ENCODE measurements around the gene USHBP1. TPM values are rescaled to one million over a fixed set of nuclear protein-coding genes. Genes with fewer than 3 reads are reported as not detected.

The USHBP1 gene
- total and polyA plus RNA-seq, 2 of the 13 experiments (the other 11 are each of a cell fraction or from before 2014, with no cell fraction given) = 0.15 to 1.5 TPM

GRCh38 chr19:17243830-17244617 lies 20.5 kb downstream of the USHBP1 start (continued):
- no peak for TF ChIP-seq ZNF704 (CRISPR knock-in tag; IDR thresholded peaks at IDR 0.05; ENCODE audit: borderline replicate concordance)
- TF ChIP-seq SSRP1 (CRISPR knock-in tag; IDR thresholded peaks at IDR 0.05) = no peak
- TF ChIP-seq SMYD3 (CRISPR knock-in tag; IDR thresholded peaks at IDR 0.05) = no peak
- TF ChIP-seq ZNF891 (CRISPR knock-in tag; IDR thresholded peaks at IDR 0.05) = no peak
- no peak for TF ChIP-seq ZNF615 (CRISPR knock-in tag; IDR thresholded peaks at IDR 0.05; ENCODE audit: borderline replicate concordance)
- TF ChIP-seq HDAC1 (CRISPR knock-in tag; IDR thresholded peaks at IDR 0.05) = peak; percentile 92
- TF ChIP-seq ZNF343 (CRISPR knock-in tag; IDR thresholded peaks at IDR 0.05) = no peak; the same call in 1 of the 2 replicates
- TF ChIP-seq TFAP4 (IDR thresholded peaks at IDR 0.05; ENCODE audit: borderline replicate concordance, low read depth) = 0 out of 2 replicates have a peak, but pooled peaks have one; percentile 27
- peak; percentile 76 for TF ChIP-seq MED1 (CRISPR knock-in tag; IDR thresholded peaks at IDR 0.05)
- no peak for TF ChIP-seq MNT (IDR thresholded peaks at IDR 0.05)
- TF ChIP-seq ZSCAN9 (CRISPR knock-in tag; IDR thresholded peaks at IDR 0.05; ENCODE audit: borderline replicate concordance) = no peak
- TF ChIP-seq TARDBP (CRISPR knock-in tag; IDR thresholded peaks at IDR 0.05) = peak; percentile 59; the same call in 1 of the 2 replicates
- no peak; the same call in 1 of the 2 replicates for TF ChIP-seq ZNF552 (CRISPR knock-in tag; IDR thresholded peaks at IDR 0.05; ENCODE audit: borderline replicate concordance)
- no peak for TF ChIP-seq PAF1 (CRISPR knock-in tag; IDR thresholded peaks at IDR 0.05)
- TF ChIP-seq DRAP1 (CRISPR knock-in tag; IDR thresholded peaks at IDR 0.05) = no peak
- peak; percentile 70 for TF ChIP-seq ZNF574 (CRISPR knock-in tag; IDR thresholded peaks at IDR 0.05)
- TF ChIP-seq NPAS2 (CRISPR knock-in tag; IDR thresholded peaks at IDR 0.05; ENCODE audit: borderline replicate concordance) = no peak
- no peak for TF ChIP-seq HOXA9 (CRISPR knock-in tag; IDR thresholded peaks at IDR 0.05; ENCODE audit: borderline replicate concordance)
- TF ChIP-seq ZNF460 (CRISPR knock-in tag; IDR thresholded peaks at IDR 0.05; ENCODE audit: borderline replicate concordance) = no peak; the same call in 1 of the 2 replicates
- no peak for TF ChIP-seq STAT5B (CRISPR knock-in tag; IDR thresholded peaks at IDR 0.05)
- no peak for TF ChIP-seq SMARCC2 (IDR thresholded peaks at IDR 0.05)
- TF ChIP-seq ZNF282 (IDR thresholded peaks at IDR 0.05; ENCODE audit: partially characterized antibody) = no peak

Measured in HepG2 (cell line).